HFF-Myc (cell line): ENCODE results near the gene GTSE1.

Experiments used
- DNase-seq: peaks from one replicate; pipeline ENCODE4 v3.0.0-alpha.2; 2011; ENCODE audit warnings: low read depth; ENCODE audit errors: extremely low read depth
- H3K4me3 ChIP-seq: replicated peaks from 2 replicates; pipeline ENCODE4 v1.5.1; 2011; ENCODE audit warnings: low read depth, mild to moderate bottlenecking, control low read depth, low read length
- CTCF ChIP-seq: IDR thresholded peaks from 2 replicates; pipeline ENCODE4 v1.5.1; 2012; ENCODE audit warnings: mild to moderate bottlenecking, low read depth, low read length, control low read depth; ENCODE audit errors: missing control alignments

The GTSE1 gene

GRCh38 chr22:46338636-46339035, 42.0 kb downstream of the GTSE1 start:
- H3K4me3 ChIP-seq = no peak overlapping the region
- no peak for DNase-seq
- no peak for TF ChIP-seq CTCF

- no peak for TF ChIP-seq CTCF
- H3K4me3 ChIP-seq = no peak overlapping the region
- DNase-seq = no peak
These were observed 43.3 kb downstream of the GTSE1 start for GRCh38 chr22:46339956-46340355.

GRCh38 chr22:46340676-46341075, 44.0 kb downstream of the GTSE1 start:
- TF ChIP-seq CTCF = no peak
- DNase-seq = no peak
- no peak overlapping the region for H3K4me3 ChIP-seq

GRCh38 chr22:46346680-46347405, 50.2 kb downstream of the GTSE1 start:
- H3K4me3 ChIP-seq = no peak overlapping the region
- no peak for DNase-seq
- no peak for TF ChIP-seq CTCF

- TF ChIP-seq CTCF = no peak
- DNase-seq = no peak
- no peak overlapping the region for H3K4me3 ChIP-seq
These were observed 51.0 kb downstream of the GTSE1 start for GRCh38 chr22:46347646-46348045.

GRCh38 chr22:46348099-46348695, 51.5 kb downstream of the GTSE1 start:
- no peak for DNase-seq
- no peak for TF ChIP-seq CTCF
- H3K4me3 ChIP-seq = no peak overlapping the region

- no peak overlapping the region for H3K4me3 ChIP-seq
- DNase-seq = no peak
- TF ChIP-seq CTCF = no peak
These were observed 52.6 kb downstream of the GTSE1 start for GRCh38 chr22:46349238-46349637.
